Breast epithelium (tissue), 4 donors: ENCODE data around the gene CNN2. TPM values are rescaled to one million over a fixed set of nuclear protein-coding genes. Genes with fewer than 3 reads are reported as not detected.

ENCODE experiments used
- DNase-seq, 2 donors: peaks; one replicate each; pipeline ENCODE4 v3.0.0-alpha.2; 2019; ENCODE audit warnings: low spot score in 2 of 2
- H3K27ac ChIP-seq, 2 donors: fragments of 200-600 bp; sonication (generic) in 1 of 2; one replicate each; pipeline ENCODE4 v1.5.1; 2016 to 2019; ENCODE audit warnings: mild to moderate bottlenecking in 1 of 2
- H3K27me3 ChIP-seq, 2 donors: fragments of 200-600 bp; sonication (generic) in 1 of 2; one replicate each; pipeline versions ENCODE4 v1.5.1 to v1.6.0; 2017 to 2019; ENCODE audit warnings: control low read depth in 1 of 2, mild to moderate bottlenecking in 1 of 2
- H3K36me3 ChIP-seq: fragments of 200-600 bp; one replicate; pipeline ENCODE4 v1.5.1; 2019
- H3K4me1 ChIP-seq, 2 donors: fragments of 200-600 bp; sonication (generic); one replicate each; pipeline ENCODE4 v1.5.1; 2016 to 2019; ENCODE audit warnings: control low read depth in 1 of 2
- H3K4me3 ChIP-seq, 3 donors: fragments of 200-600 bp; sonication (generic); 1 replicate in 2 of 3; 2 replicates in 1 of 3; pipeline ENCODE4 v1.5.1; 2016 to 2019; ENCODE audit warnings: mild to moderate bottlenecking in 3 of 3, moderate library complexity in 2 of 3
- H3K9me3 ChIP-seq, 2 donors: fragments of 200-600 bp; sonication (generic) in 1 of 2; one replicate each; pipeline ENCODE4 v1.5.1; 2016 to 2019; ENCODE audit warnings: control low read depth in 1 of 2
- CTCF ChIP-seq, 3 donors: fragments of 450-650 bp; IDR thresholded peaks; one replicate each; pipeline ENCODE4 v1.5.1; 2016 to 2017; ENCODE audit warnings: antibody characterized with exemption in 3 of 3, mild to moderate bottlenecking in 3 of 3, moderate library complexity in 3 of 3
- POLR2A ChIP-seq: fragments of 450-650 bp; IDR thresholded peaks from one replicate; pipeline ENCODE4 v1.6.1; 2016; ENCODE audit warnings: antibody characterized with exemption, mild to moderate bottlenecking, moderate library complexity
- POLR2AphosphoS5 ChIP-seq, 3 donors: sonication (generic); formaldehyde crosslinking; IDR thresholded peaks; one replicate each; pipeline ENCODE4 v1.6.1; 2017; ENCODE audit warnings: antibody characterized with exemption in 3 of 3
- intact Hi-C: fragments of 100-400 bp; cut with DNase I; formaldehyde crosslinking; loops from one replicate; pipeline ENCODE4 v1.15.1; 2023; ENCODE audit warnings: low total_unique reads
- total RNA-seq, 3 donors: library from RNA; depleted of rRNA; stranded (reverse); fragments of >200 nt; gene quantifications; one replicate each; pipeline ENCODE4 v1.1.0, GENCODE V29; 2016

The CNN2 gene
- total RNA-seq, 3 donors from 2014 or later = 70.4 to 74.1 (median 70.7) TPM

DNA sequence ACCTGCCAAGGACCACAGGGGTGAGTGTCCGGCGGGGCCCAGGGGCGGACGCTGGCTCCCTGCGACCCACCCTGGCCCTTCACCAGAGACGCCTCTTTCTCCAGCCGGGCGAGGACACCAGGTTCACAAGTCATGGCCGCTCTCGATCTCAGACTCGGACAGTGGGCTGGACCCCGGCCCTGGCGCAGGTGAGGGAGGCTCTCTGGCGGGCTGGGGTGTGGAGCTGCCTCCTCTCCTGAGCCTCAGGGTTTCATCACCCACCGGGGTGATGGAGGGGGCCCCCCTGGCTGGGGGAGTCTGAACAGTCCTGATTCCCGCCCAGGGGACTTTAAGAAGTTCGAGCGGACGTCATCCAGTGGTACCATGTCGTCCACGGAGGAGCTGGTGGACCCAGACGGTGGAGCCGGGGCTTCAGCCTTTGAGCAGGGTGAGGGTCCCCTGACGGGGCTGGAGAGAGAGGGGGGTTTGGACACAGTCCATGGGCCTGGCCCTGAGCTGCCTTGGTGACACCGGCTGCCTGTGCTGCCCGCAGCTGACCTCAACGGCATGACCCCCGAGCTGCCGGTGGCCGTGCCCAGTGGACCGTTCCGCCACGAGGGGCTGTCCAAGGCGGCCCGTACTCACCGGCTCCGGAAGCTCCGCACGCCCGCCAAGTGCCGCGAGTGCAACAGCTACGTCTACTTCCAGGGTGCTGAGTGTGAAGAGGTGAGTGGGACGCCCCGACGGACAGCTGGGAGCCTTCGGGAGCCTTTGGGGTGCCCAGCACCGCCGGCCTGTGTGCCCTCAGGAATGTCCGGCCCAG is 54.2 kb downstream of the CNN2 start:
- intact Hi-C loops = loop anchor here (5.0 kb wide), 1 partner anchor 817 kb away; no protein-coding TSS in a partner anchor
- TF ChIP-seq CTCF (IDR thresholded peaks at IDR 0.05) (no peak), POLR2AphosphoS5 (IDR thresholded peaks at IDR 0.05) (no peak), POLR2A (no peak)

DNA sequence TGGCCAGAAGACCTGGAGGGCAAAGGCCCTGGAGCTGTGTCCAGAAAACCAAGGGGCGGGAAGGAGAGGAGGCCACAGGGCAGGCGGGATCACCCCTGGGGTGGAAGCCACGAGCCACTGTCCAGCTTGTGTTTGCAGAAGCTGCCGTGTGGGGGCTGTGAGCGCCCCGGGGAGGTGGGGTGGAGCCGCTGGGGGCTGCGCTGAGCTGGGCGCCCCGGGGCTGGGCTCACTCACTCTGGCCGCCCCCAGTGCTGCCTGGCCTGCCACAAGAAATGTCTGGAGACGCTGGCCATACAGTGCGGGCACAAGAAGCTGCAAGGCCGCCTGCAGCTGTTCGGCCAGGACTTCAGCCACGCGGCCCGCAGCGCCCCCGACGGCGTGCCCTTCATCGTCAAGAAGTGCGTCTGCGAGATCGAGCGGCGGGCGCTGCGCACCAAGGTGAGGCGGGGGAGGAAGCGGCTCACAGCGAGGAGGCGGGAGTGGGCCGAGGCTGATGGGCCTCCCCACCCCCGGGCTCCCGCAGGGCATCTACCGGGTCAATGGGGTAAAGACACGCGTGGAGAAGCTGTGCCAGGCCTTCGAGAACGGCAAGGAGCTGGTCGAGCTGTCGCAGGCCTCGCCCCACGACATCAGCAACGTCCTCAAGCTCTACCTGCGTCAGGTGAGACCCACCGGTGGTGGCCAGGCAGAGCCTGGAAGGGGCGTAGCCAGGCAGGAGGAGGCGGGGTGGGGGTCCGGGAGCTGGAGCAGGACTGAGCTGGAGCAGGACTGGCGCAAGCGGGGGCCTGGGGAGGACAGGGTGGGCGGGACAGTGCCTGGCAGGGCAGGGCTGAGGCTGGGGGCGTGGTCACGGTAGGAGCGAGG is 55.1 kb downstream of the CNN2 start:
- Histone ChIP-seq H3K4me3 (peak overlapping the region in 2 of 3 donors; percentile 51 to 67), H3K27ac (peak overlapping the region; percentile 23 to 60), H3K27me3 (no peaks in the 10 kb centered on the region), H3K9me3 (no peaks in the 10 kb centered on the region), H3K36me3 (no peaks in the 10 kb centered on the region), H3K4me1 (no peaks in the 10 kb centered on the region)
- intact Hi-C loops = loop anchor here (5.0 kb wide), 1 partner anchor 816 kb away; no protein-coding TSS in a partner anchor
- DNase-seq = no peak
- TF ChIP-seq POLR2AphosphoS5 (IDR thresholded peaks at IDR 0.05) (no peak), CTCF (IDR thresholded peaks at IDR 0.05) (no peak), POLR2A (no peak)

More for the DNA sequence above, 54.2 kb downstream of the CNN2 start:
- H3K36me3 ChIP-seq = no peaks in the 10 kb centered on the region
- H3K4me3 ChIP-seq = no peak overlapping the region
- H3K27me3 ChIP-seq = no peaks in the 10 kb centered on the region
- no peaks in the 10 kb centered on the region for H3K9me3 ChIP-seq
- no peaks in the 10 kb centered on the region for H3K4me1 ChIP-seq
- H3K27ac ChIP-seq = no peak overlapping the region
- DNase-seq = no peak

DNA sequence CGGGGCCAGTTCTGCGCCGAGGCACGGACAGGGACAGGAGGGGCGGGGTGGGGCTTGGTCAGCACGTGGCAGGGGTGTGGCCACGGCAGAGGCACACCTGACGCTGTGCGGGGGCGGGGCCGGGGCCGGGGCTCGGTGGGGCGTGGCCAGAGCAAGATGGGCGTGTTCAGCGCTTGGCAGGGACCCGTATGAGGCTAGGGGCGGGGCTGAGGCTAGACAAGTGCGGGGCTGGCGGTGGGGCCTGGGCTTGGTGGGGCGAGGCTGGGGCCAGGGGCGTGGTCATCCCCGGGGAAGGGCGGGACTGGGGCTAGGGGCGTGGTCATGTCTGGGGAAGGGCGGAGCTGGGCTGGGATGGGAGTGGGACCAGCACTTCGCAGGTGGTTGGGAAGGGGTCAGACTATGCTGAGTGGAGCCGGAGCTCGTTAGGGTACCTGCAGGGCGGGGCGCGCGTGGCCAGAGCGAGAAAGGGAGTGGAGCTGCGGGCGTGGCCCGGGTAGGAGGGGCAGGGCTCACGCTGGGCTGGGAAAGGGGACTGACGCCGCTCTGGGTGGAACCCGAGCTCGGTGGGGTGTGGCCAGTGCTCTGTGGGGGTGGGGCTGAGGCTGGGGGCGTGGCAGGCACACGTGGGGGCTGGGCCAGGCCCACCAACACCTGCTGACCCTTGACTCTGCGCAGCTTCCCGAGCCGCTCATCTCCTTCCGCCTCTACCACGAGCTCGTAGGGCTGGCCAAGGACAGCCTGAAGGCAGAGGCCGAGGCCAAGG is 55.9 kb downstream of the CNN2 start:
- intact Hi-C loops = loop anchor here (5.0 kb wide), 1 partner anchor 815 kb away; no protein-coding TSS in a partner anchor
- H3K36me3 ChIP-seq = no peaks in the 10 kb centered on the region
- H3K27me3 ChIP-seq = no peaks in the 10 kb centered on the region
- TF ChIP-seq CTCF (IDR thresholded peaks at IDR 0.05) (no peak), POLR2AphosphoS5 (IDR thresholded peaks at IDR 0.05) (peak in 1 of 3 donors; percentile 39)
- peak overlapping the region in 2 of 3 donors; percentile 51 to 67 for H3K4me3 ChIP-seq
- H3K9me3 ChIP-seq = no peaks in the 10 kb centered on the region
- DNase-seq = peak; percentile 91 to 93
- H3K27ac ChIP-seq = peak overlapping the region; percentile 23 to 45
- no peaks in the 10 kb centered on the region for H3K4me1 ChIP-seq

GRCh38 chr19:1082928-1083816 is 56.8 kb downstream of the CNN2 start:
- Histone ChIP-seq H3K4me3 (peak overlapping the region in 2 of 3 donors; percentile 51 to 67), H3K36me3 (no peaks in the 10 kb centered on the region), H3K4me1 (no peaks in the 10 kb centered on the region), H3K9me3 (no peaks in the 10 kb centered on the region), H3K27me3 (no peaks in the 10 kb centered on the region), H3K27ac (peak overlapping the region; percentile 23 to 45)
- no peak for TF ChIP-seq POLR2A
- TF ChIP-seq POLR2AphosphoS5 (IDR thresholded peaks at IDR 0.05) = no peak
- TF ChIP-seq CTCF (IDR thresholded peaks at IDR 0.05) = no peak
- no peak for DNase-seq
- intact Hi-C loops = loop anchor here (5.0 kb wide), 1 partner anchor 814 kb away; no protein-coding TSS in a partner anchor
